HEK293 (cell line): ENCODE measurements around the gene PDLIM5.

Source experiments
- CTCF ChIA-PET: fragments of 350-600 bp; formaldehyde crosslinking; extraction: SDS; loops from one replicate; lab custom pipeline; 2021; ENCODE audit warnings: antibody characterized with exemption; lab: Yijun Ruan, JAX
- POLR2A ChIA-PET: fragments of 300-600 bp; formaldehyde crosslinking; extraction: SDS; loops from one replicate; lab custom pipeline; 2020; ENCODE audit warnings: antibody characterized with exemption, inconsistent platforms; lab: Yijun Ruan, JAX
- H3K27ac ChIP-seq: fragments of 200-500 bp; sonication (Bioruptor generic); 2 replicates; pipeline ENCODE4 v1.5.1; 2014; ENCODE audit warnings: low read depth, low read length, control low read depth, inconsistent platforms; ENCODE audit errors: extremely low read depth
- H3K36me3 ChIP-seq, 2 experiments: fragments of 200-500 bp in 1 of 2; sonication (Bioruptor generic) in 1 of 2; 1 replicate in 1 of 2; 2 replicates in 1 of 2; pipeline ENCODE4 v1.5.1; 2014 to 2017; ENCODE audit warnings: inconsistent platforms in 2 of 2, low read length in 2 of 2; ENCODE audit not compliant: control insufficient read depth in 2 of 2, insufficient read depth in 1 of 2
- H3K4me1 ChIP-seq: fragments of 200-500 bp; sonication (Bioruptor generic); 2 replicates; pipeline ENCODE4 v1.5.1; 2014; ENCODE audit warnings: mild to moderate bottlenecking, low read length, inconsistent platforms; ENCODE audit not compliant: control insufficient read depth, insufficient read depth
- H3K4me3 ChIP-seq: 2 replicates; pipeline ENCODE4 v1.5.1; 2011; ENCODE audit warnings: low read depth, mild to moderate bottlenecking, control low read depth, low read length, moderate library complexity
- H3K9me3 ChIP-seq: fragments of 200-500 bp; sonication (Bioruptor generic); 2 replicates; pipeline ENCODE4 v1.5.1; 2014; ENCODE audit warnings: low read depth, low read length, inconsistent platforms; ENCODE audit not compliant: control insufficient read depth, insufficient read depth
- EGR2 ChIP-seq: fragments of 450-650 bp; formaldehyde crosslinking; IDR thresholded peaks from 2 replicates; pipeline ENCODE4 v1.5.1; 2016; ENCODE audit warnings: low read depth, missing biosample characterization, missing genetic modification characterization
- HOXC10 ChIP-seq: sonication (generic); formaldehyde crosslinking; IDR thresholded peaks from 2 replicates; pipeline ENCODE4 v1.8.1; 2023; ENCODE audit warnings: mild to moderate bottlenecking, missing genetic modification reagents
- KLF8 ChIP-seq: fragments of 450-650 bp; formaldehyde crosslinking; IDR thresholded peaks from 2 replicates; pipeline ENCODE4 v1.5.1; 2016; ENCODE audit warnings: missing biosample characterization, missing genetic modification characterization
- OSR2 ChIP-seq: fragments of 450-650 bp; formaldehyde crosslinking; IDR thresholded peaks from 2 replicates; pipeline ENCODE4 v1.5.1; 2016; ENCODE audit warnings: missing biosample characterization, missing genetic modification characterization
- OVOL3 ChIP-seq: fragments of 450-650 bp; formaldehyde crosslinking; IDR thresholded peaks from 2 replicates; pipeline ENCODE4 v1.5.1; 2016; ENCODE audit warnings: missing biosample characterization, missing genetic modification characterization
- REPIN1 ChIP-seq: fragments of 450-650 bp; formaldehyde crosslinking; IDR thresholded peaks from 2 replicates; pipeline ENCODE4 v1.5.1; 2017; ENCODE audit warnings: missing biosample characterization, missing genetic modification characterization, low read depth
- TCF7L2 ChIP-seq: IDR thresholded peaks from 2 replicates; pipeline ENCODE4 v1.6.1; 2011; ENCODE audit warnings: low read depth, mild to moderate bottlenecking, inconsistent platforms, low read length, moderate library complexity, borderline replicate concordance
- ZBTB1 ChIP-seq: fragments of 450-650 bp; formaldehyde crosslinking; IDR thresholded peaks from 2 replicates; pipeline ENCODE4 v1.5.1; 2016; ENCODE audit warnings: missing biosample characterization, missing genetic modification characterization
- ZBTB8A ChIP-seq: fragments of 450-650 bp; formaldehyde crosslinking; IDR thresholded peaks from 2 replicates; pipeline ENCODE4 v1.5.1; 2016; ENCODE audit warnings: missing biosample characterization, missing genetic modification characterization
- ZFHX2 ChIP-seq: fragments of 450-650 bp; formaldehyde crosslinking; conservative IDR thresholded peaks from 2 replicates; pipeline ENCODE4 v1.5.1; 2016; ENCODE audit warnings: missing biosample characterization, missing genetic modification characterization
- ZNF10 ChIP-seq: fragments of 450-650 bp; formaldehyde crosslinking; IDR thresholded peaks from 2 replicates; pipeline ENCODE4 v1.5.1; 2017; ENCODE audit warnings: missing biosample characterization, missing genetic modification characterization
- ZNF223 ChIP-seq: fragments of 450-650 bp; formaldehyde crosslinking; IDR thresholded peaks from 2 replicates; pipeline ENCODE4 v1.5.1; 2016; ENCODE audit warnings: missing biosample characterization, missing genetic modification characterization
- ZNF335 ChIP-seq: fragments of 450-650 bp; formaldehyde crosslinking; conservative IDR thresholded peaks from 2 replicates; pipeline ENCODE4 v1.5.1; 2016; ENCODE audit warnings: missing biosample characterization, missing genetic modification characterization
- ZNF394 ChIP-seq: fragments of 450-650 bp; formaldehyde crosslinking; IDR thresholded peaks from 2 replicates; pipeline ENCODE4 v1.5.1; 2016; ENCODE audit warnings: missing biosample characterization, missing genetic modification characterization, mild to moderate bottlenecking, moderate library complexity, borderline replicate concordance
- ZNF529 ChIP-seq: fragments of 450-650 bp; formaldehyde crosslinking; IDR thresholded peaks from 2 replicates; pipeline ENCODE4 v1.5.1; 2017; ENCODE audit warnings: missing genetic modification characterization, missing biosample characterization; ENCODE audit not compliant: insufficient replicate concordance
- ZNF544 ChIP-seq: fragments of 450-650 bp; formaldehyde crosslinking; IDR thresholded peaks from 2 replicates; pipeline ENCODE4 v1.5.0; 2017; ENCODE audit warnings: missing biosample characterization, missing genetic modification characterization
- ZNF548 ChIP-seq: fragments of 450-650 bp; formaldehyde crosslinking; IDR thresholded peaks from 2 replicates; pipeline ENCODE4 v1.5.1; 2016; ENCODE audit warnings: missing biosample characterization, missing genetic modification characterization
- ZNF629 ChIP-seq: fragments of 450-650 bp; formaldehyde crosslinking; IDR thresholded peaks from 2 replicates; pipeline ENCODE4 v1.5.1; 2017; ENCODE audit warnings: missing biosample characterization, missing genetic modification characterization
- ZNF707 ChIP-seq: fragments of 450-650 bp; formaldehyde crosslinking; IDR thresholded peaks from 2 replicates; pipeline ENCODE4 v1.5.1; 2016; ENCODE audit warnings: missing biosample characterization, missing genetic modification characterization
- ZSCAN30 ChIP-seq: fragments of 450-650 bp; IDR thresholded peaks from 2 replicates; pipeline ENCODE4 v1.5.1; 2018; ENCODE audit warnings: missing biosample characterization, mild to moderate bottlenecking, missing genetic modification characterization, moderate library complexity
- TF ChIP-seq, protein P1 (sequence below): fragments of 450-650 bp; formaldehyde crosslinking; IDR thresholded peaks from 2 replicates; pipeline ENCODE4 v1.5.1; 2016; ENCODE audit warnings: missing biosample characterization, missing genetic modification characterization
- TF ChIP-seq, protein P2 (sequence below): fragments of 450-650 bp; formaldehyde crosslinking; IDR thresholded peaks from 2 replicates; pipeline ENCODE4 v1.5.1; 2016; ENCODE audit warnings: missing biosample characterization, missing genetic modification characterization
- TF ChIP-seq, protein P3 (sequence below): fragments of 450-650 bp; formaldehyde crosslinking; IDR thresholded peaks from 2 replicates; pipeline ENCODE4 v1.5.1; 2016; ENCODE audit warnings: missing biosample characterization, missing genetic modification characterization, borderline replicate concordance
- TF ChIP-seq, protein P4 (sequence below): IDR thresholded peaks from 2 replicates; pipeline ENCODE4 v1.6.1; 2011; ENCODE audit warnings: mild to moderate bottlenecking, low read depth, low read length, borderline replicate concordance
- TF ChIP-seq, protein P5 (sequence below): fragments of 450-650 bp; formaldehyde crosslinking; IDR thresholded peaks from 2 replicates; pipeline ENCODE4 v1.5.1; 2016; ENCODE audit warnings: missing biosample characterization, missing genetic modification characterization

Gene PDLIM5

DNA sequence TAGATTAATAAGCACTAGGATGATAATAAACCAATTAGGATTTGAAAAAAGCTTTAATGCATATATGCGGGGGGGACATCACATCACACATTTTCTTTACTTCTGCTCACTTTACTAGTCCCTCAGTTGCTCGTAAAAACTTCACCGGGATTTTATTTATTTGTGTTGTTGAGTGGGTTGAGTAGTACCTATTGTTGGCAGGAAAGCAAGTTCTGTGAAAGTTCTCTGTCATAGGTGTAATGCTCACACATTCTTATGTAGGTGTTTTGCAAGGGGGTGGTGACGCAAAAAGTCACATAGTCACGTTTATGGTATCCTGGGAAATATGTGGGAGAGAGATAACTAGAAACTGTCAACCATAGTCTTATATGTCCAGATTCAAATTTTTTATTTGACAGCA lies 65.3 kb downstream of the PDLIM5 start:
- Histone ChIP-seq H3K27ac (no peak overlapping the region), H3K9me3 (no peaks in the 10 kb centered on the region), H3K4me1 (peaks cover 4% of the 10 kb centered on the region; the same call in 1 of the 2 replicates), H3K4me3 (no peak overlapping the region), H3K36me3 (no peaks in the 10 kb centered on the region)
- ChIA-PET POLR2A (no interaction called here), CTCF (interaction anchor here (0.6 kb wide), 1 partner anchor 719 kb away, joined by 5 read pairs; no protein-coding TSS in a partner anchor)
- TF ChIP-seq, protein P1, sequence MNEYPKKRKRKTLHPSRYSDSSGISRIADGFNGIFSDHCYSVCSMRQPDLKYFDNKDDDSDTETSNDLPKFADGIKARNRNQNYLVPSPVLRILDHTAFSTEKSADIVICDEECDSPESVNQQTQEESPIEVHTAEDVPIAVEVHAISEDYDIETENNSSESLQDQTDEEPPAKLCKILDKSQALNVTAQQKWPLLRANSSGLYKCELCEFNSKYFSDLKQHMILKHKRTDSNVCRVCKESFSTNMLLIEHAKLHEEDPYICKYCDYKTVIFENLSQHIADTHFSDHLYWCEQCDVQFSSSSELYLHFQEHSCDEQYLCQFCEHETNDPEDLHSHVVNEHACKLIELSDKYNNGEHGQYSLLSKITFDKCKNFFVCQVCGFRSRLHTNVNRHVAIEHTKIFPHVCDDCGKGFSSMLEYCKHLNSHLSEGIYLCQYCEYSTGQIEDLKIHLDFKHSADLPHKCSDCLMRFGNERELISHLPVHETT: 0 out of 2 replicates have a peak, but pooled peaks have one; percentile 30
- TF ChIP-seq OVOL3 (tag by site-specific recombination) (no peak), ZNF548 (tag by site-specific recombination) (no peak), ZBTB8A (tag by site-specific recombination) (no peak), ZNF529 (tag by site-specific recombination) (no peak), ZNF335 (no peak), ZNF223 (no peak), ZNF10 (tag by site-specific recombination) (peak; percentile 59; the same call in 1 of the 2 replicates), ZNF544 (tag by site-specific recombination) (no peak), KLF8 (tag by site-specific recombination) (peak; percentile 57; the same call in 1 of the 2 replicates), ZSCAN30 (tag by site-specific recombination) (0 out of 2 replicates have a peak, but pooled peaks have one; percentile 16), TCF7L2 (peak; percentile 61; the same call in 1 of the 2 replicates), HOXC10 (CRISPR knock-in tag) (no peak), EGR2 (tag by site-specific recombination) (peak; percentile 82), ZBTB1 (tag by site-specific recombination) (no peak), ZNF707 (no peak), ZFHX2 (tag by site-specific recombination) (peak; percentile 85), REPIN1 (no peak), OSR2 (peak; percentile 68; the same call in 1 of the 2 replicates), ZNF394 (tag by site-specific recombination) (no peak), ZNF629 (peak; percentile 95)
- TF ChIP-seq, protein P2, sequence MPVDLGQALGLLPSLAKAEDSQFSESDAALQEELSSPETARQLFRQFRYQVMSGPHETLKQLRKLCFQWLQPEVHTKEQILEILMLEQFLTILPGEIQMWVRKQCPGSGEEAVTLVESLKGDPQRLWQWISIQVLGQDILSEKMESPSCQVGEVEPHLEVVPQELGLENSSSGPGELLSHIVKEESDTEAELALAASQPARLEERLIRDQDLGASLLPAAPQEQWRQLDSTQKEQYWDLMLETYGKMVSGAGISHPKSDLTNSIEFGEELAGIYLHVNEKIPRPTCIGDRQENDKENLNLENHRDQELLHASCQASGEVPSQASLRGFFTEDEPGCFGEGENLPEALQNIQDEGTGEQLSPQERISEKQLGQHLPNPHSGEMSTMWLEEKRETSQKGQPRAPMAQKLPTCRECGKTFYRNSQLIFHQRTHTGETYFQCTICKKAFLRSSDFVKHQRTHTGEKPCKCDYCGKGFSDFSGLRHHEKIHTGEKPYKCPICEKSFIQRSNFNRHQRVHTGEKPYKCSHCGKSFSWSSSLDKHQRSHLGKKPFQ (tag by site-specific recombination): 0 out of 2 replicates have a peak, but pooled peaks have one; percentile 22
- TF ChIP-seq, protein P3, sequence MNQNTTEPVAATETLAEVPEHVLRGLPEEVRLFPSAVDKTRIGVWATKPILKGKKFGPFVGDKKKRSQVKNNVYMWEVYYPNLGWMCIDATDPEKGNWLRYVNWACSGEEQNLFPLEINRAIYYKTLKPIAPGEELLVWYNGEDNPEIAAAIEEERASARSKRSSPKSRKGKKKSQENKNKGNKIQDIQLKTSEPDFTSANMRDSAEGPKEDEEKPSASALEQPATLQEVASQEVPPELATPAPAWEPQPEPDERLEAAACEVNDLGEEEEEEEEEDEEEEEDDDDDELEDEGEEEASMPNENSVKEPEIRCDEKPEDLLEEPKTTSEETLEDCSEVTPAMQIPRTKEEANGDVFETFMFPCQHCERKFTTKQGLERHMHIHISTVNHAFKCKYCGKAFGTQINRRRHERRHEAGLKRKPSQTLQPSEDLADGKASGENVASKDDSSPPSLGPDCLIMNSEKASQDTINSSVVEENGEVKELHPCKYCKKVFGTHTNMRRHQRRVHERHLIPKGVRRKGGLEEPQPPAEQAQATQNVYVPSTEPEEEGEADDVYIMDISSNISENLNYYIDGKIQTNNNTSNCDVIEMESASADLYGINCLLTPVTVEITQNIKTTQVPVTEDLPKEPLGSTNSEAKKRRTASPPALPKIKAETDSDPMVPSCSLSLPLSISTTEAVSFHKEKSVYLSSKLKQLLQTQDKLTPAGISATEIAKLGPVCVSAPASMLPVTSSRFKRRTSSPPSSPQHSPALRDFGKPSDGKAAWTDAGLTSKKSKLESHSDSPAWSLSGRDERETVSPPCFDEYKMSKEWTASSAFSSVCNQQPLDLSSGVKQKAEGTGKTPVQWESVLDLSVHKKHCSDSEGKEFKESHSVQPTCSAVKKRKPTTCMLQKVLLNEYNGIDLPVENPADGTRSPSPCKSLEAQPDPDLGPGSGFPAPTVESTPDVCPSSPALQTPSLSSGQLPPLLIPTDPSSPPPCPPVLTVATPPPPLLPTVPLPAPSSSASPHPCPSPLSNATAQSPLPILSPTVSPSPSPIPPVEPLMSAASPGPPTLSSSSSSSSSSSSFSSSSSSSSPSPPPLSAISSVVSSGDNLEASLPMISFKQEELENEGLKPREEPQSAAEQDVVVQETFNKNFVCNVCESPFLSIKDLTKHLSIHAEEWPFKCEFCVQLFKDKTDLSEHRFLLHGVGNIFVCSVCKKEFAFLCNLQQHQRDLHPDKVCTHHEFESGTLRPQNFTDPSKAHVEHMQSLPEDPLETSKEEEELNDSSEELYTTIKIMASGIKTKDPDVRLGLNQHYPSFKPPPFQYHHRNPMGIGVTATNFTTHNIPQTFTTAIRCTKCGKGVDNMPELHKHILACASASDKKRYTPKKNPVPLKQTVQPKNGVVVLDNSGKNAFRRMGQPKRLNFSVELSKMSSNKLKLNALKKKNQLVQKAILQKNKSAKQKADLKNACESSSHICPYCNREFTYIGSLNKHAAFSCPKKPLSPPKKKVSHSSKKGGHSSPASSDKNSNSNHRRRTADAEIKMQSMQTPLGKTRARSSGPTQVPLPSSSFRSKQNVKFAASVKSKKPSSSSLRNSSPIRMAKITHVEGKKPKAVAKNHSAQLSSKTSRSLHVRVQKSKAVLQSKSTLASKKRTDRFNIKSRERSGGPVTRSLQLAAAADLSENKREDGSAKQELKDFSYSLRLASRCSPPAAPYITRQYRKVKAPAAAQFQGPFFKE (tag by site-specific recombination): no peak
- TF ChIP-seq, protein P4, sequence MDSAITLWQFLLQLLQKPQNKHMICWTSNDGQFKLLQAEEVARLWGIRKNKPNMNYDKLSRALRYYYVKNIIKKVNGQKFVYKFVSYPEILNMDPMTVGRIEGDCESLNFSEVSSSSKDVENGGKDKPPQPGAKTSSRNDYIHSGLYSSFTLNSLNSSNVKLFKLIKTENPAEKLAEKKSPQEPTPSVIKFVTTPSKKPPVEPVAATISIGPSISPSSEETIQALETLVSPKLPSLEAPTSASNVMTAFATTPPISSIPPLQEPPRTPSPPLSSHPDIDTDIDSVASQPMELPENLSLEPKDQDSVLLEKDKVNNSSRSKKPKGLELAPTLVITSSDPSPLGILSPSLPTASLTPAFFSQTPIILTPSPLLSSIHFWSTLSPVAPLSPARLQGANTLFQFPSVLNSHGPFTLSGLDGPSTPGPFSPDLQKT: no peak
- TF ChIP-seq, protein P5, sequence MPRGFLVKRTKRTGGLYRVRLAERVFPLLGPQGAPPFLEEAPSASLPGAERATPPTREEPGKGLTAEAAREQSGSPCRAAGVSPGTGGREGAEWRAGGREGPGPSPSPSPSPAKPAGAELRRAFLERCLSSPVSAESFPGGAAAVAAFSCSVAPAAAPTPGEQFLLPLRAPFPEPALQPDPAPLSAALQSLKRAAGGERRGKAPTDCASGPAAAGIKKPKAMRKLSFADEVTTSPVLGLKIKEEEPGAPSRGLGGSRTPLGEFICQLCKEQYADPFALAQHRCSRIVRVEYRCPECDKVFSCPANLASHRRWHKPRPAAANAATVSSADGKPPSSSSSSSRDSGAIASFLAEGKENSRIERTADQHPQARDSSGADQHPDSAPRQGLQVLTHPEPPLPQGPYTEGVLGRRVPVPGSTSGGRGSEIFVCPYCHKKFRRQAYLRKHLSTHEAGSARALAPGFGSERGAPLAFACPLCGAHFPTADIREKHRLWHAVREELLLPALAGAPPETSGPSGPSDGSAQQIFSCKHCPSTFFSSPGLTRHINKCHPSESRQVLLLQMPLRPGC (tag by site-specific recombination): peak; percentile 64; the same call in 1 of the 2 replicates
